ENCODE measurements around the gene IDH2.

Gene IDH2

DNA sequence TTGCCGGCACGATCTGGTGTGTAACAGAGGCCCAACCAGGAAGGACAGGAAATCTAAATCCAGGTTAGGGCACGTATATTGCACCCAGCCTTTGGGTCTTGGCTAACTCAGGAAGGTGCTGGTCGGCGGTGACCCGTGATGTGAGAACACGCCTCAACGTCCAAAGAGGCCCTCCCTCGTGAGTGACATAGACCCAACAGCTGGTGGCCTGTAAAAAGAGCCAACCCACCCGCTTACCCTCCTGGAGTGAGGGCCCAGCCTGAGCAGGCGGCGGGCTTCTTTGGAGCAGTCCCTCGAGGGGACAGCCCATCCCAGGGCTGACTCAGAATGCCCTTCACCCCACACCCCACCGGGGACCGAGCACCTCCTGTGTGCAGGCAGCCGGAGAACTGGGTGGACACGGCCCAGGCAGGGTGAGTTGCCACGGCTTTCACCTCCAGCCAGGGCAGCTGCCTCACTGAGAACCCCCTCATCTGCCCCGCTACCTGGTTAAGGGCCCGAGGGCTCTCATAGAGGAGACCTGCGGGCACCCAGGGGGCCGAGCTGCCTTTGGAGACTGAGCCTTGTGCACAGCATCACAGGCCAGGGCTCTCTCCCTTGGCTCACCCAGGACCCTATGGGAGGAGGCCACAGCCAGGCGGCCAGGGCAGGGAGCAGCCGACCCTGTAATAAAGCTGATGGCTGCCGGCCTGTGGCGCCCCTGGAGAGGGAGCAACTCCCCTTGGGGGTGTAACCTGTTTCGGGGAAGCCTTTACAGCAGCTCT, 59.3 kb downstream of the IDH2 start:
- no peak for DNase-seq (ENCODE audit: low read depth)

DNA sequence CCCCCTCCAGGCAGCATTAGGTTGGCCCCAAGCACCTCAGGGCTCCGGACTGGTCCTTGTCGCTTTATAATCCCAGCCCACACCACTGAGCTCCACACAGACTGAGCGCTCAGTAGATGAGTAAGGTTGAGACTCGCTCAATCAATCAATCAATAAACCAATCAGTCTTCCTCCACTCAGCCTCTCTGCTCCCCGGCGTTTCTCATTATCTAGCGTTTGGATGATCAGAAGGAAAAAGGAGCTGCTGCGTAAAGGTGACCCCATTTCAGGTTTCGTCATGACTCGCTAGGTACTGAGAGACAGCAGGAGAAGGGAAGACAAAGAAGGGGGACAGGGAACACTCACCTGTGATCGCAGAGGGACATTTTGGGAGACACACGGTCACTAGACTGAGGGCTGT, 59.9 kb downstream of the IDH2 start:
- DNase-seq (ENCODE audit: low read depth) = no peak

DNA sequence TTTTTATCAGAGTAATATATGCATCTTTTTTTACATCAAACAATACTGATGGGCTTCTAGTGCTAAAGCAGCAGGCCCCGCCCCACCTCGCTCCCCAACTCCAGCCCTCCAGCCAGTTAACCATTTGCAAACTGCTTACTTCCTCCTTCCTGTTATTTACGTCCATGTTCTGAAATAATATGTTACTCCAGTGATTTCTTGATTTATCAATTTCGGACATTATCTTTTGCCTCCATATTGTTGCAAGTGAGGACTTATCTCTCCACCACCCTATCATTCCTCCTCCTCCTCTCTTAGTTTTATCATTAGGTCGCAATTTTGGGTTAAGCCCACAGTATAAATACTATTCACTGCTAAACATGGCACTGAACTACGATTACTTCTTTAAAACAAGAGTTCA, 61.6 kb downstream of the IDH2 start:
- no peak for DNase-seq (ENCODE audit: low read depth)

DNA sequence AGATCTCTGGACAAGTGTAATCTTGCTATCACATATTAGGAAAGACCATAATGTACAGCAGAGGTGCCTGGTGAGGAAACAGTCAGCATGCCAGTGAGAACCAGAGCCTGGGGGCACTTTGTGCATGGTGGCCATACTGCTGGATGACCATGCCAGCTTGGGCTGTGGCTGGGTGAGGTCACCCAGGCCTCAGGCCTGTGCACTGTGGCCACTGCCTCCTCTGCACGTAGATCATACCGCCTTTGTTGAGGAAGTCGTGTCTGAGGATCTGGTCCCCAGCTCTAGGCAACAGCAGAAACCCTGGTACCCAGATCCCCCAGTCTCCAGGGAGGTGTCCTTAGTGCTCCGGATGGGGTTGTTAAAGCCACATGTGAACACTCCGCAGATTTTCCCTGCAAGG, 62.3 kb downstream of the IDH2 start:
- DNase-seq (ENCODE audit: low read depth) = no peak

DNA sequence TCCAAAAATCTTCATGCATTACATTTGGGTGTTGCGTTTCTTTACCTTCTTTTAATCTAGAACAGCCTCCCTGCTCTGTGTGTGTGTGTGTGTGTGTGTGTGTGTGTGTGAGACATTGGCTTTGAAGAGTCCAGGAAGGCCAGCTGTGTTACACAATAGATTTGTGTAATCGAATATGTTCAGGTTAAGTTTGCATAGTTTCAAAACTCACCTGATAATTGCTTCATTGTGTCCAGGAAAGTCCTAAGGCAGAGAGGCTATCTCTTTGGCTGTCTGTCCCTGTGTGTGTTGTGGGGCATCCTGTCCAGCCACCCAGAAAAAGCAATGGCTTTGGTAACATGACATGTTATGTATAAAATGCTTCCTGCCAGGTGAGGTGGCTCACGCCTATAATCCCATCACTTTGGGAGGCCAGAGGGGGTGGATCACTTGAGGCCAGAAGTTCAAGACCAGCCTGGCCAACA, 63.6 kb downstream of the IDH2 start:
- no peak for DNase-seq (ENCODE audit: low read depth)

DNA sequence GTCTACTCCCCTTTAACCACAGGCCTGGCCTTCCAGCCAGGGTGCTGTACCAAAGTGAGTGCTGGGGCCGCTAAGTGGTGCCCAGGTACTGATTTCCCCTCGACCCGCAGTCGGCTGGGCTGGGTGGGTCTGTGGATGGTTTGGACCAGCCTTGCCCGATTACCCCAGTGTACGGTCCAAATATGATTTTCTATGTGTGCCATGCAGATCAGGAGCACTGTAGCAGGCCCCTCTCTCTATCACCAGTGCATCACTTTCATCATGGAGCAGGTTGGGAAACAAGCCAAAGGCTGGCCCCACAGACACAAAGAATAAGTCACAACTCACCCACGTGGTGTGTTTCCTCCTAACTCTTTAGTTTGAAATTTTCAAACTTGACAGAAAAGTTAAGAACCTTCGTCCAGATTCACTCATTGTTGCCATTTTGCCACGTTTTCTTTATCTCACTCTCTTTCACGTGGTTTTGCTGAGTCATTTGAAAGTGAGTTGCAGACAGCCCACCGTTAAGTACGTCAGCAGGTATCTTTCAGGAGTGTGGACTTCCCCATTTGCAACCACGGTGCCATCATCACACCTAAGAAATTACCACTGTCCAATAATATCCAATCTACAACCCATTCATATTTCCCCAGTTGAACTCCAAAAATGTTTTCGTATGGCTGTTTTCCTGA, 64.2 kb downstream of the IDH2 start:
- no peak for DNase-seq (ENCODE audit: low read depth)

DNA sequence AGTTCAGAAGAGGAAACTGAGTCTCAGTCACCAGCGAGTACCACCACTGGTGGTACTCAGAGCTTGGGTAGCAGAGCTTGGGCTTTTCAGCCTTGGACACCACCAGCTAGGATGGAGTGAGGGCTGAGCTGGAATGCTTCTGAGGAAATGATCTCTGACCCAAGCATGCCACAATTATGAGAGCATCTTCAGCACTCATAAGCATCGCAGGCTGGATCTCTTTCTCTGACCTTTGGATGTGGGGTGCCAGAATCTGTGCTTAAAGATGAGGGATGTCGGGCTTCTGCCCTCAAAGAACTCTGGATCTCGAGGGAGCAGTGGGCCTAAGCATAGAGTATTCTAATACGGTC, 64.8 kb downstream of the IDH2 start:
- DNase-seq (ENCODE audit: low read depth) = peak; percentile 29

DNA sequence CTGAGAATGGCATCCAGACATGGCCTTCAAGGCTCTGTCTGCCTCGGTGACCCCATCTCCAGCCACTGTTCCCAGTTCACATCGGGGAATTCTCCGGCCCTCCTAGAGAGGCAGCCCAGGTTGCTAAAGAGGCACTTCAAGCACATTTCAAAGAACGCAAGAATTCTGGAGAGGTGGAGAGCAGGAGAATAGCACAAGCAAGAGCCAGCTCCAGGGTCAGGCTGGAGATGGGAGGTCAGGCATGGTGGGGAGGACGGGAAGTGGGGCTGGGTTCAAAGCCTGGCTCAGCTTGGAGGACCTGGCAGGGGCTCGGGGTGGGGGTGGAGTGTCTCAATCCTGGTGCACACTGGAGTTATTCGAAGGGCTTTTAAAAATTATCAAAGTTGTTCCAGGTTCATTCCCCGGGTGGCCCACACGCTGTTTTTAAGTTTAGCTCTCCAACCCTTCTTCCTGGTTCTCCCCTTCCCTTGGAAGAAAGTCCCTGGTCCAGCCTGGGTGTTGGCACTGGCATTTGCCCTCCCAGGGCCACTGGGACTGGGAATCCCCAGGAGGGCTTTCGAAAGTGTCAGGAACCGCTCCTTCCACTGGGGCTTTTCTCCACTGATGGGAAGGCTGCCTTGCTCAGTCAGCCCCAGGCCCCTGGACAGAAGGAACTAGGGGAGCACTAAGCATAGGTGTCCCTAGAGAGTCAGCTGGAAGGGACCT, 65.3 kb downstream of the IDH2 start:
- no peak for DNase-seq (ENCODE audit: low read depth)

DNA sequence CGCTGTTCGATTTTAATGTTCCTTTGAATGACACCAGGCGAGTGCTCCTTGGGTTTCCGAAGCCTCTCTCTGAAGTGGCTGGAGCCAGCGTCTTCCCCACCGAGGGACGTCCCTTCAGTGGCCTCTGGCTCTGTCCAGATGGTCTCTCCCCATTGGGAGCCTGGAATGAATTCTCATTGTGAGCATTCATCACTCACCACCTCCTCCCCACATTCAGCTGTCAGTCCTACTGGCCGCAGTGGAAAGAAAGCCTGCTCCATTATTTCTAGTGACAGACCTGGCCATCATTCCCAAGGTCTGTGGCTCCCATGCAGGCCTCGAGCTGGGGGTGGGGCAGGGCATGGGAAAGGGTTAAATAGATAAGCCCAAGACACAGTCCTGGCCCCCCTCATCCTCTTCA, 65.9 kb downstream of the IDH2 start:
- no peak for DNase-seq (ENCODE audit: low read depth)

DNA sequence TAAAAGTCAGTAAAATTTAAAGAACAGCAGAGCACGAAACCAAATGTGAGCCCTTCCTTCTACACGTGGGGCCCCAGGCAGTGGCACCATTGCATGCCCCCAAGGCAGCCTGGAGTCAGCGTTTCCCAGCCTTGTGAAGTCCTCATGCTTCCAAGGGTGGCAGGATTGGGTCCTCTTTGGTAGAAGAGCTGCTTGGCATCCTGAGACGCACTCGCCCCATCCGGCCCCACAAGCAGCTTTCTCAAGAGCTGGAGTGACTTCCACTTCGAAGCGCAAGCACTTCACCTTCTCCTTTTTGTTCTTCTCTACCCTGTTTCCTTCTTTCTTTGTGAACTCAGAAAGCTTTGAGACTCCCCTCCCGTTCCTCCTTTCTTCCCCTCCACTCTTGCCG, 66.4 kb downstream of the IDH2 start:
- no peak for DNase-seq (ENCODE audit: low read depth)

DNA sequence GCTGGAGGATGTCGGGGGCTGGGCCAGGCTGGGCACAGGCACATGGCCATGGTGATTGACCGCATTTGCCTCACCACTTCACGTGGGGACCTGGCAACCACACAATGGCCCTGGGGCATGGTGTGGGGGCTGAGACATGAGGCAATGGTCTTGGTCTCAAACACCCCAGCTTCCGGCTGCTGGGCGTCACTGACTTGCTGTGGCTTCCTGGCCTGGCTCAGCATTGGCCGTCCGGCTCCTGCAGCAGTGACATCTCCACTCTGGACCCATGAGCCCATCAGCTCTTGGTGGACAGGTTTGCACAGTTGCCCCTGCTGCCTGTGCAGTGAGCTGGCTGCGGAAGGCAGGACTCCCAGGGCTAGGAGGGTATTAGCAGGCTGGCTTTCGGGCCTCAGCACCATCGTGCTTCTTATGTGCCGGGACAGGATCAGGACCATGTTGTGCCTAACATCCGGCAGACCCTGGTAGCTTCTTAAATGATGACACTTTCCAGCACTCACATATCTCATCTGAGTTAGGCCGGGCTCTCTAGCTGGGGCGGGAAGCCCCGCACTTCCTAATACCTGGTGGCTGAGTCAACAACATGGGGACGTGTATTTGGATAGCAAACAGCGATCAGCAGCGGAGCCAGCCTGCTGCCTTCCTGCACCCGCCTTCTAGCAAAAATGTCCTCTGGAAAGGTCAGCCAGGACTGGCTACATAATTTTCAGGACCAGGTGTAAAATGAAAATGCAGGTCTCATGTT, 67.0 kb downstream of the IDH2 start:
- no peak for DNase-seq (ENCODE audit: low read depth)

DNA sequence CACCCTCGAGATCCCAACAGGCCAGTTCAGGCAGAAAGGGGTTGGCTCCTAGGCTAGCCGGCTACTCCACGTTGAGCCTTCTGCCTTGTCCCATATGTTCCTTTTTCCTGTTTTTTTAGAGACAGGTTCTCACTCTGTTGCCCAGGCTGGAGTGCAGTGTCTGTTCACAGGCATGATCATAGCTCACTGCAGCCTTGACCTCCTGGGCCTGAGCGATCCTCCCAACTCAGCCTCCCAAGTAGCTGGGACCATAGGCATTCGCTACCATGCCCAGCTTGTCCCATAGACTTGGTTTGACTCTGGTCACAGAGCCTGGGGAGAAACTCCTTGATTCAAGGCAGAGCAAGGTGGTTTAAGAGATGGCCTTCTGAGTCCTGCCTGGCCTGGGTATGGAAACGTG, 68.8 kb downstream of the IDH2 start:
- no peak for DNase-seq (ENCODE audit: low read depth)
